GM21360 (cell line): Measurements from ENCODE around the gene GALNT6.
"Not testable (repeated sequence)": the region's sequence is repeated elsewhere in the genome, so short reads cannot be mapped to it uniquely, and the experiment has no call there.

Experiments
- ATAC-seq: cut with Tn5 transposase; IDR thresholded peaks from one replicate; pipeline ENCODE4 v1.9.1; 2021; ENCODE audit warnings: mild to moderate bottlenecking, moderate library complexity; ENCODE audit not compliant: unreplicated experiment

The GALNT6 gene

GRCh38 chr12:51361161-51362016, 29.8 kb downstream of the GALNT6 start:
- no peak for ATAC-seq

DNA sequence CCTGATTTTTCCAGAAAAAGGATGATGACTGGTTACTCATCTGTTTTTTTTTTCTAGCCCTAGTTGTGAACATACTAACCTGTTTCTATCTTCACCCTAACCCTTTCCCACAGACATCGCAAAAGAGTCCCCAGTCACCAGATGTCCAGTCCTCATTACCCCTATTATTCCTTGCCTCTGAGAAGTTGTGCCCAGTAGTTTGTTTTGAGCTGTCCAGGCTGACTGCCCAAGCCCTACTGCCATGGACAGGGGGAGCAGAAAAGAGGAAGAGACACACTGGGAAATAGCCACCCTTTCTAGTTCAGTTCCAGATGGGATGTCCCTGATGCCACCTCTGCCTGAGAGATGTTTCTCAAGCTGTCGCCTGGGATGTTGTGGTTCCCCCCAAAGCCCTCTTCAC, 30.9 kb downstream of the GALNT6 start:
- no peak for ATAC-seq

GRCh38 chr12:51359851-51360250, 31.4 kb downstream of the GALNT6 start:
- no peak for ATAC-seq

DNA sequence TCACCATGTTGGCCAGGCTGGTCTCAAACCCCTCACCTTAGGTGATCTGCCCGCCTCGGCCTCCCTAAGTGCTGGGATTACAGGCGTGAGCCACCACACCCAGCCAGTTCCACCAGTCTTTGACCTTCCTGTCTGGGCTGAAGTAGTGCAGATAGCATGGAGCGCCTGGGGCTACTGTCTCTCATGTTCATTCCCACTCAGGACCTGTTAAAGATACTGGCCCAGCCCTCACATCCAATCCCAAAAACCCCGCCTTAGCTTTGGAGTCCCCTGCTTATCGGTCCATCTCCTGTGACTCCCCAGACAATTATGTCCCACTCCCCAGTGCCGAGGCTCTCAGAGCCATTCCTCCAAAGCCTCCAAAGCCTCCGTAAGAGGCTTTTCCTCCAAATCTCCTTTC, 32.7 kb downstream of the GALNT6 start:
- ATAC-seq: no peak

- ATAC-seq: no peak
Observed at GRCh38 chr12:51357374-51358047, 33.7 kb downstream of the GALNT6 start.

DNA sequence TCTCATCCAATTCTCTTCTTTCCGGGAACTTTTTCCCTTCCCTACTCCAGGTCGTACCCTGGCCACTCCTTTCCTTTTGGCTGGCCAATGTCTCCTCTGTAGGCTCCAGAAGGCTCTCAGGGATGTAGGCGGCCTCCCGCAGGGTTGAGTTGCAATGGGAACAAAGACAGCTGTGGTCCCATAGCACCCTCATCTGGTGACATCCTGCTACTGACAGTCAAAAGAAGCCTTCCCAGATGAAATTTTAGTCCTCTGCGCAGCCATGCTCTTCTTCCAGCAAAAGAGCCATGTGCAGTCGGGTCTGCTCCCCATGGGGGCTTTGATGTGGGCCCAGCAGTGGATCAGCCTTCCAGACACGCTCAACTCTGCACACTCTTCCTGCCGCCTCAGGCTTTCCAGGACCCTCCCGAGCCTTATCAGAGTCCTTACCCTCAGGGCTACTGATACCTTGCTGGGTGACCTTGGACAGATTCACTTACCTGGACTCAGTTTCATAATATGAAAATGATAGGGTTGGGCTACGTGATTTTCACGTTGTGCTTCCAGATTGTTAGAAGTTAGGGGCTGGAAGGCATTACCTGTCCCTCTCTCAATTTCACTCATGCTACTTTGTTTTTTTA, 39.2 kb downstream of the GALNT6 start:
- no peak for ATAC-seq

DNA sequence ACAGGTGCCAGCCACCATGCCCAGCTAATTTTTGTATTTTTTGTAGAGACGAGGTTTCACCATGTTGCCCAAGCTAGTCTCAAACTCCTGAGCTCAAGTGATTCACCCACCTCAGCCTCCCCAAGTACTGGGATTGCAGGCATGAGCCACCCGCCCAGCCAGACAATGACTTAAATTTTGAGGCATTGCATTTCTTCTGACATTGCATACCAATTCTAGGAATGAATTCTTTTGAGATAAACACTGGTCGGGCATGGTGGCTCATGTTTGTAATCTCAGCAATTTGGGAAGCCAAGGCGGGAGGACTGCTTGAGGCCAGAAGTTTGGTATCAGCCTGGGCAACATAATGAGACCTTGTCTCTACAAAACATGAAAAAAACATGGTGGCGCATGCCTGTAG, 42.2 kb downstream of the GALNT6 start:
- ATAC-seq: no peak

DNA sequence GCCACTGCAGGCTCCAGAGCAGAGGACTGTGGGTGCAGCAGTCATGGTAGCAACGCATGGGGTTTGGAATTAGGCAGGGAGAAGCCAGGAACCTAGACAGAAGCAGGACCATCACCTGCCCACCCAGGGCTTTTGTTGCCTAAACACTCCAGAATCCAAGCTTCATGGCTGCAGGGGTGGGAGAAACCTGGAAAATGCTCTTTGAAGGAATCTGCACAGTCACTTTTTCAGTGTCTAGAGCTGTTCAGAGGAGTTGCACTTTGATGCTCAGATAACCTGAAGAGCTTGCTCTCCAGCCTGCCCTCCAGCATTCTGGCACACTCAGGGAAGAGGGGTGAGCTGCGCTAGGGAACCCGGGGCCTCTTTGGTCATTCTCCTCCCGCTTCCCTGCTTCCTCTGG, 43.1 kb downstream of the GALNT6 start:
- ATAC-seq: no peak

- no peak for ATAC-seq
Observed at GRCh38 chr12:51346581-51346980, 44.6 kb downstream of the GALNT6 start, which contains the start of gene CELA1. TSS of gene CELA1 (minus strand) at chr12:51346679. CDS start at chr12:51346638, 41 bp downstream.

- no peak for ATAC-seq
Observed at GRCh38 chr12:51345681-51346080, 45.5 kb downstream of the GALNT6 start.

- ATAC-seq: no peak
Observed at GRCh38 chr12:51343201-51343600, 48.0 kb downstream of the GALNT6 start.

DNA sequence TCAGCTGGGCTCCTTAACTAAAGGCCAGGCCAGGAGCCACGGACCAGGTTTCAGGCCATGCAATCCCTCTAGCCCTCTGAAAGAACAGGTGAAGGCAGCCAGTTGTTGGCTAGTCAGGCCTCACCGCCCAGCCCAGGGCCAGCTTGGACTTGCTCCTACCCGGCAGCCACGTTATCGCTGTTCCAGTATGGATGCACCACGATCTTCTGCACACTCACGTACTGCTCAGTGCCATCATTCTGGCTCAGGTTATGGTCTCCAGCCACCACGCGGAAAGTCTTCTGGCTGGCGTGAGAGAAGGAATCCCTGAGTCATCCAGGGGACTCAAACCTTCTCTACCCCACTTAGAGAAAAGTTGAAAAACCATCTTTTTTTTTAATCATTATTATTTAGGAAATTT, 48.8 kb downstream of the GALNT6 start:
- no peak for ATAC-seq

GRCh38 chr12:51341251-51342007, 49.8 kb downstream of the GALNT6 start:
- no peak for ATAC-seq

GRCh38 chr12:51339750-51340149, 51.5 kb downstream of the GALNT6 start:
- no peak for ATAC-seq

DNA sequence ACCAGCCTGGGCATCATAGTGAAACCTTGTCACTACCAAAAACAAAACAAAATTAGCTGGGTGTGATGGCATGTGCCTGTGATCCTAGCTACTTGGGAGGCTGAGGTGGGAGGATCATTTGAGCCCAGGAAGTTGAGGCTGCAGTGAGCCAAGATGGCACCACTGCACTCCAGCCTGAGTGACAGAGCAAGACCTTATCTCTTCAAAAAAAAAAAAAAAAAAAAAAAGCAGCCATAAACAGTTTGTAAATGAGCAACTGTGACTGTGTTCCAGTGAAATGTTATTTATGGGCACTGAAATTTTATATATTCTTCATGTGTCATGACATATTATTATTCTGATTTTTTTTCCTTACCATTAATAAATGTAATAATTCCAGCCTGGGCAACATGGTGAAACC, 53.9 kb downstream of the GALNT6 start:
- not testable (repeated sequence) for ATAC-seq

DNA sequence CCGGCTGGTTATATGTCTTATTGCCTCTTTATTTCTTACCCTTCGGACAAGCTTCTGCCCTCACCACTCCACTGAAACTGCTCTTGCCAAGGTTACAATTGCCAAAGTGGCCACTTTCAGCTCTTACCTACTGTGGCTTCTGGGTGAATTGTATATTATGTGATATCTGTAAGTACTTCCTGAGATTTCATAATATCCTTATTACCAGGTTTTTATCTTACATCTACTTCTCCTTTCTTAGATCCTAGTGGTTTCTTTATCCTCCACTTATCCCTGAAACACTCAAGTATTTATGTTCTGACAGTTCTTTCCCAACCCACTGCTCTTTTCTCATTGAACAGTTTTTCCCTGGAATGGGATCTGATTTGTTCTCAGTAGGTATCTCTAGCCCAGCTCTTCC, 55.3 kb downstream of the GALNT6 start:
- ATAC-seq: no peak

- no peak for ATAC-seq
Observed at GRCh38 chr12:51334764-51335163, 56.4 kb downstream of the GALNT6 start.

GRCh38 chr12:51333536-51333935, 57.7 kb downstream of the GALNT6 start:
- no peak for ATAC-seq

DNA sequence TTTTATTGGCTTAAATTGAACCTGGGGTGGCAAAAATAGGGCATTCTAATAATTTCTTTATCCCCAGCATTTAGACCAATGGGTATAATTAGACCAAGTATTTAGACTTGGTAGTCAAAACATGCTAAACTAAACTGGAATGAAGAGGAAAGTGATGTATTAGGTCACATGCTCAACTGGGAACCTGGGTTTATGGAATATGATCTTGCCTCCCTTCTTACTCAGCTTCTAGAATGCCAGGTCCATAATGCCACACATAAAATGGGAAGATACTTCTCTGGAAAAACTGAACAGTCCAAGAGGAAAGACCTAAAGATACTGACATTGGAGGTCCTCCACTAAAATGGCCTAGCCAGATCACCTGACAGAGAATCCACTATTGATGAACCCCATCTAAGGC, 61.0 kb downstream of the GALNT6 start:
- no peak for ATAC-seq

DNA sequence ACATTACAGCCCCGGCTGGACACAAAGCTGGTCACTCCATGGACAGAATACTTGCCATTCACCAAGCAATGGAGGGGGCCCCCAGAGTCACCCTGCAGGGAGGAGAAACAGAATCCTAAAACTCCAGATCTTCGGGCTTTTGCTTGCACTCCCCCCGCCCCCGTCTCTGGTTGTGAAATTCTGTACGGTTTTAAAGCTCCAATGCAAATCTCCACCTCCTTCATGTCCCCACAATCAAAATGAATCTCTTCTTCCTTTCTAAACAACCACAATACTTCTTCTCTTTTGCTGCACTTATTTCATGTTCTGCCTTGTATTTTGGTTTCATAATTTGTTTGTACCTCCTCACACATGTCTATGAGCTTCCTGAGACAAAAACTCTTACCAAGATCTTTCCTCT, 61.5 kb downstream of the GALNT6 start:
- ATAC-seq: no peak

- ATAC-seq: no peak
Observed at GRCh38 chr12:51328587-51328986, 62.6 kb downstream of the GALNT6 start.
